RKO (cell line): ENCODE data around the gene RAC3.
A peak's percentile ranks its signal among the peaks of the same experiment; 100 is the strongest.

Experiments
- DNase-seq: peaks from one replicate; pipeline ENCODE4 v3.0.0-alpha.2; 2016; ENCODE audit warnings: low spot score

RAC3 gene

DNA sequence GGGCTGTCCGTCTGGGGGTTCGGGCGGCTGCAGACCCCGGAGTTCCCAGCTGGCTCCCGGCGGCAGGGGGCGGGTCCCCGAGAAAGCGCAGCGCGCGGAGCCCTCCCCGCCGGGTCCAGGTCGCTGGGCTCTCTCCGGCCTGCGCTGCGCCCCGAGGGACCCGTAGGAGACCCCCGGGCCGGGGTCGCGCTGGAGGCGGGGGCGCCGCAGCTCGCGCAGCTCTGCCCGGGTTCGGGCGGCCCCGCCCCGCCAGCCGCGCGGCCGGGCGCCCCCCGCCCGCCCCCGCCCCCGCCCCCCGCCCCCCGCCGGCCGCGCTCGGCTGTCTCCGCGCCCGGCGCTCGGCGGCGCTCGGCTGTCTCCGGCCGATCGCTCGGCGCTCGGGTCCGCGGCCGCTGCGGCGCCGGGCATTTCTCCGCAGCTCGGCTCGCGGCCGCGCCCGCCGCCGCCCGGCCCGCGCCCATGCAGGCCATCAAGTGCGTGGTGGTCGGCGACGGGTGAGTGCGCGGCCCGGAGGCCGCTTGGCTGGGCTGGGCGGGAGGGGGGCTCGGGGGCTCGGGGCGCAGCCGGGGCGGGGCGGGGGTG is at the start of gene RAC3:
TSS of gene RAC3 (plus strand) at position 376 of the 582 bp plus-strand sequence. CDS start at position 460, 84 bp downstream.
- DNase-seq = peak; percentile 68

DNA sequence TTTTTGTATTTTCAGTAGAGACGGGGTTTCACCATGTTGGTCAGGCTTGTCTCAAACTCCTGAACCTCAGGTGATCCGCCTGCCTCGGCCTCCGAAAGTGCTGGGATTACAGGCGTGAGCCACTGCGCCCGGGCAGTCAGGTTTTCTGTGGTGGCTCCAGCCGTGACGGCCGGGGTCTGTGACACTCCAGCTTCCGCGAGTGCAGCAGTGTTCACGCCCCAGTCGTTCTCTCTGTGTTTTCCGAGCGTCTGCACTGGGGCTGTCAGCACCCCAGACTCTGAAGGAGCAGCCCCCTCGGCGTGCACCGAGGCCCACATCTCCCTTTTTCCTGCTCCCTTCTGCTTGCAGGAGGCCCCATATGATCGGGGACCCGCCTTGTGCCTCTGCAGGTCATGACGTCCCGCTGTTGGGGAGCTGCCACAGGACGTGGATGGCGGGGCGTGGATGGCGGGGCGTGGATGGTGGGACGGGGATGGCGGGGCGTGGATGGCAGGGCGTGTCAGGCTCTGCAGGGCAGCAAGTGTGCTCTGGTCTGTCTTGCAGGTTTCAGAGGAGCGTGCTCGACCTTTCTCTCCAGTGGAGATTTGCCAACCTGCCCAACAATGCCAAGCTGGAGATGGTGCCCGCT is 48.4 kb upstream of the RAC3 start:
- no peak for DNase-seq

DNA sequence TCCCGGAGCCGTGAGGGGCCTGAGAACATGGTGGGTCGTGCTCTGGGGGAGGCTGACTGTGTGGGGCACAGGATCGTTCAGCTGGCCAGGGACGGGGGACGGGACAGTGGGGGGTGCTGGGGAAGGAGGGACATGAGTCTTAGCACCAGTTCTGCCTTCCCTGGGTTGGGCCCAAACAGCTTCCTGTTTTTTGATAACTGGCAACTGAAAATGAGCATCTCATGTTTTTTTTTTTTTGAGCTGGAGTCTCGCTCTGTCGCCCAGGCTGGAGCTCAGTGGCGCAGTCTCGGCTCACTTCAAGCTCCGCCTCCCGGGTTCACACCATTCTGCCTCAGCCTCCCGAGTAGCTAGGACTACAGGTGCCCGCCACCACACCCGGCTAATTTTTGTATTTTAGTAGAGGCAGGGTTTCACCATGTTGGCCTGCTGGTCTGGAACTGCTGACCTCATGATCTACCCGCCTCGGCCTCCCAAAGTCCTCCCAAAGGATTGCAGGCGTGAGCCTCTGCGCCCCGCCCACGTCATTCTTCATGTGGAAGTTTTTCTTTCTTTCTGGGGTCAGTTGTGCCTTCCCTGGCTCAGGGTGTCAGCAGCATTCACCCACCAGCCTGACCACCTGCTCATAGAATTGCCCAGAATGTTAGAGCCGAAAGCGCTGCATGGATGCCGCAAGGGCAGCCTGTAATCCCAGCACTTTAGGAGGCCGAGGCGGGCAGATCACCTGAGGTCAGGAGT is 47.7 kb upstream of the RAC3 start:
- DNase-seq = no peak

DNA sequence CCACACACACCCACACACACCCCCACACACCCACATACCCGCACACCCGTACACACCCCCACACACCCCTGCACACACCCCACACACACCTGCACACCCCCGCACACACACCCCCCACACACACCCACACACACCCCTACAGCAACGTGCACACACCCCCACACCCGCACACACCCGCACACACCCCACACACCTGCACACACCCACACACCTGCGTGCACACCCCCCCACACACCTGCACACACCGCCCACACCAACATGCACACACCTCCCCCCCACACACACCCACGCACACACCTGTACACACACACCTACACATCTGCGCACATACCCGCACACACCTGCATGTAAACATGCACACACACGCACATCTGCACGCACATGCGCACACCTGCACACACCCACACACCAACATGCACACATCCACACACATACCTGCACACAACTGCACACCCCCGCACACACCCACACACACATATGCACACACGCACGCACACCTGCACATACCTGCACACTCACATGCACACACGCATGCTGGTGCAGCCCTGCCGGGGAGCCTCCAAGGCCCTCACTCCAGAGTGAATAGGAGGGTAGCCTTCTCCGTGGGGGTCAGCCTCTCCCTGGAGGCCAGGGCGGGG is 46.6 kb upstream of the RAC3 start:
- DNase-seq = no peak

DNA sequence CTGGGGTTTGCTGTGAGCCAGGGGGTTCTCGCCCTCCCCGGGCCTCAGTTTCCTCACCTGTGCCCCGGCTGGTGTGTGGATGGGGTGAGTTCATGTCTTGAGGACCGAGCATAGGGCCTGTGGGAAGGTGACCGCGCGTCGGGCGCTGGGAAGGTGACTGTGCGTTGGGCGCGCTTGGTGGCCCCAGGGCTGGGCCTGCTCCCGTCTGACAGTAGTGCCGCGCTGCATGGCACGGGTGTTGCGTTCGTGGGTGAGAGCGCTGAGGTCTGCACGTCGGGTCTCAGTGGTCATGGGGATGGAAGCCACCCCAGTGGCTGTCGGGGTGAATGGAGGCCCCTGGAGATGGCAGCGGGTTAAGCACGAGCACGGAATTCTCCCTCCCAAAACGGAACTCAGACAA is 44.9 kb upstream of the RAC3 start:
- no peak for DNase-seq

DNA sequence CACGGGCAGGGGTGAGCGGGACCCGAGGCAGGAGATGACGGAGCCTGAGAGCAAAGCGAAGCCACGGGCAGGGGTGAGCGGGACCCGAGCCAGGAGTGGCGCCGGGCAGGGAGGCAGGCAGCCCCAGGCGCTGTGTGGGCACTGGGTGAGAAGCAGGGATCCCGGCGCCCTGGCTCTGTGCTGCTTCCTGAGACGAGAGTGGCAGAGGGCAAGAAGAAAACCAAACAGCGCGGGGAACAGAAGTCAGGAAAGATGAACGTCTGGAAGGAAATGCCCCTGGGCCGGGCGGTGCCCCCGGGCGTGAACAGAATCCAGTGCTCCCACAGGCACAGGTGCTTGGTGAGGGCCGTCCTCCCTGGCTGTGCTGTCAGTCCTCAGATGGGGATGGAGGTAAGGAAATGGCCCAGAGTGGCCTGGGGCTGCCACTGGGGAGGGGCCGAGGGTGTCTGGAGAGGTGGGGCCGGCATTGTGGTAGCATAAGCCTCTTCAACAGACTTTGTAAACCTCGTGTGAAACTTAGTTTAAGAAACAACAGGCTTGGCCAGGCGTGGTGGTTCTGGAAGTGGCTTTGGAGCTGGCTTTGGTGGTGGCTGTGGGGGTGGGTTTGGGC is 44.2 kb upstream of the RAC3 start:
- no peak for DNase-seq

DNA sequence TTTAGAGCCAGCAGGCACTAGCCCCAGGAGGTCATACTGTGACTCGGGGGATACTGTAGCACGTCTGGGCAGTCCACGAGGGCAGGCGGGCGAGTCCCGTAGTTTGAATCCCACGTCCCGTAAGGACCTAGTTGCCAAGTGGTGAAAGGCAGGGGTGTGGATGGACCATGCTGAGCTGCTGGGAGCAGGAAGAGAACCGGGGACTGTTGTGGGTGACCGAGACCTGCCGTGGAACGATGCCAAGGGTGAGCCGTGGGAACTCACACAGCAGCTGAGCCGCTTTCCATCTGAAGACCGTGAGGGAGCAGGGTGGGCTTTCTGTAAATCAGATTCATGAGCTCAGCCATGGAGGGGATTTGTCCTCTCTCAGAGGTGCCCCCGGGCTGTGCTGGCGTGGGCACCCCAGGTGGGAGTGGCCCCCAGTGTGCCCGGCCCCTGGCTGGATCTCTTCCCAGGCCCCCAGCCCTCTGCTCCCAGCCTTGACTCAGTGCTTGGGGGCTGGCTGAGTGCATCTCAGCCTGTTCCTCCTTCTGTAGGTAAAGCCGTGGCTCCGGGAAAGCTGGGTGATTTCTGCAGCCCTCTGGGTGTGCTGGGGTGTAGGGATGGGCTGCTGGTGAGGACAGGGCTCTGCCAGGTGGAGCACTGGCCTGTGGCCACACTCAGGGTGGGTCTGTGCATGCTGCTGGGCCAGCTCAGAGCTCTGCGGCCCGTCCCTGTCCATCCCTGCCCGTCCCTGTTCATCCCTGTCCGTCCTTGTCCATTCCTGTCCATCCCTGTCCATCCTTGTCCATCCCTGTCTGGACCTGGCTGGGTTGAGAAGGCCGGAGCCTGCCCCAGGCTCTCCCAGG is 40.4 kb upstream of the RAC3 start:
- DNase-seq = no peak

DNA sequence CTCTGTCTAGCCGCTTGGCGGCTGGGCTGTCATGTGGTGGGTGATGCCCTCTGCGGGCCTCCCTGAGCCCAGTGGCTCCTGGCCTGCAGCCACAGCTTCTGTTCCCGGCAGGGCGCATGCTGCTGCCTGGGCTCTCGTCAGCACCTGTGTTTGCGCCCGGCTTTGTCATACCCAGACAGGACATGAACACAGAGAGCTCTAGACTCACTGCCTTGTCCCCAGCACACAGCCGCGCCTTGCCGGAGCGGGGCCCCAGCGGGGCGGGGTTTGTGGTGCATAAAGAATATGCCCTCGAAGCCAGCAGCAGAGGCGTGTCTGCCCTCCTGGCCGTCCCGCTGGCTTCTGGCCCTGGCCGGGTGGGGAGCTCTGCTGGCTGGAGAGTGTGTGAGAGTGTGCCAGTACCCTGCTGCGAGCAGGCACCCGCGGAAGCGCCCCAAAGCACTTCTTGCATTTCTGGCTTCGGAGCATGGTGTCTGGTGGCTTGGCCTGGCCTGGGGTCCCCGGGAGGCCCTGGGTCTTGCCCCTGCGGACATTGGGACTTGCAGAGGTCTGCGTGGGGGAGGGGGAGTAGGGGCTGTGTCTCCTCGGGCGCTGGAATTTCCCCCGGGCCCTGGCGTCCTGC is 39.7 kb upstream of the RAC3 start:
- no peak for DNase-seq

DNA sequence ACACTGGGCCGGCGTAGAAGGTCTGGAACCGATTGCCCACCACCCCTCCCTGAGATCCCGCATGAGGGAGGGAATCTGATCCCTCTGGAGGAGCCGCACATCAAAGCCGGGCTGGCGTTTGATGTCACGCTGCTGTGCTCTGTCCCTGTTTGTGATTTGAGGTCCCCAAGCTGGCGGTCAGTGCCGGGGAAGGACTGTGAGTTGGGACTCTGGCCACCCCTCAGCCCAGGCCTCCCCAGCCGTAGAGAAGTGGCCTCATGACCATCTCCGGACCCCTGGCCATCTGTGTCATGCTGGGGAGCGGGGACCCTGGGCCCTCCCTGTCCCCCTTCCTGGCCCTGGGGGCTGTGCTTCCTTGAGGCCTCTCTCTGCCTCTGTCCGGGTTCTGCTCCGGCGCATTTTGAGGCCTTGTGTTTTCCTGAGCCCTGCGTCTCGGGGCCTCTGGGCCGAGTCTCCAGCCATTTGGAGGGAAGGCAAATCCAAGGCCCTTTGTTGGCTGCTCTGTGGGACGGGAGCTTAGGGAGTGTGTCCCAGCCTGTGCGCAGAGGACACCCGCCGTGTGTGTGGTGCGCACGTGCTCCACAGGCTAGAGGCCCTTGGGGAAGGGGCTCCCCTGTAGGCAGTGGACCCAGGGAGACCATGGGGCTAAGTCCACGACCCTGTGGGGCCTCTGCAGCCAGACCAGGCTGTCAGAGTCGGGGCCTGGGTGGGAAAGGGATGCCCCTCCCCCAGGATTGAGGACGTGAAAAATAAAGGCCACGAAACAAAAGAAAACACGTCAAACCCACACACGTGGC is 39.0 kb upstream of the RAC3 start:
- DNase-seq = no peak

DNA sequence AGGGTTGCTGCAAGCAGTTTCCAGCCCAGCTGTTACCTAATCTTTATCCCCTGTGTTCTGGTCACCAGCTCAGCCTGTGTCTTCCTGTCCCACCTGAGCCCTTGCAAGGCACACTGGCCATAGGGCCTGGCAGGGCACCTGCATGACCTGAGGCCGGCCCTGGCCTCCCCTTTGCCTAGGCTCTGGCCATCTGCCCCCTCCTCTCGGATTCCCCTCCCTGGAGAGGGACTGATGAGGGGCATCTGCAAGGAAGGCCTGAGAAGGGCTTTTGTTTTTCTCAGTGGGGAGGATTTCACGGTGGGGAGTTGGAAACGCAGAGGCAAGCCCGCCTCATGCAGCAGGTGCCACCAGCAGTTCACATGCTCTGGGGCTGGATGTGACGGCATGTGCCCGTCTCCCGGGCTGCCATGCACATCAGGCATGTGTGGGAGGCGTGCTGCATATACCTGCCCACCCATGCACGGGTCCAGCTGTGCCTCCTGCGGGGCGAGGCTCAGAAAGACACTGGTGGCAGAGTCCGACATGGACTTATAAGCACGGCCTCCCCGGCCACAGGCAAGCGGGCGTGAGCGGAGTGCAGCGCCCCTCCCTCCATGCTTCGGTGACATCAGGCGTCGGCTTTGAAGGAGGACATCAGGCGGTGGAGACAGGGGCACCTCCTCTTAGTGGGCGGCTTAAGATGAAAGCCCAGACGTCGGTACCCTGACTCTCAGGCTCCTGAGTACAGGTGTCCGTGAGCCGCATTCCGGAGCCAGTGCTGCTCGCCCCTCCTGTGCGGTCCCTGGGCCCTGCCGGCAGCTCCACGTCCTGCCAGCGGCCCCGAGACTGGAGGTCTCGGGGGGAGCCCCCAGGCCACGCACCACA is 37.5 kb upstream of the RAC3 start:
- DNase-seq = no peak

DNA sequence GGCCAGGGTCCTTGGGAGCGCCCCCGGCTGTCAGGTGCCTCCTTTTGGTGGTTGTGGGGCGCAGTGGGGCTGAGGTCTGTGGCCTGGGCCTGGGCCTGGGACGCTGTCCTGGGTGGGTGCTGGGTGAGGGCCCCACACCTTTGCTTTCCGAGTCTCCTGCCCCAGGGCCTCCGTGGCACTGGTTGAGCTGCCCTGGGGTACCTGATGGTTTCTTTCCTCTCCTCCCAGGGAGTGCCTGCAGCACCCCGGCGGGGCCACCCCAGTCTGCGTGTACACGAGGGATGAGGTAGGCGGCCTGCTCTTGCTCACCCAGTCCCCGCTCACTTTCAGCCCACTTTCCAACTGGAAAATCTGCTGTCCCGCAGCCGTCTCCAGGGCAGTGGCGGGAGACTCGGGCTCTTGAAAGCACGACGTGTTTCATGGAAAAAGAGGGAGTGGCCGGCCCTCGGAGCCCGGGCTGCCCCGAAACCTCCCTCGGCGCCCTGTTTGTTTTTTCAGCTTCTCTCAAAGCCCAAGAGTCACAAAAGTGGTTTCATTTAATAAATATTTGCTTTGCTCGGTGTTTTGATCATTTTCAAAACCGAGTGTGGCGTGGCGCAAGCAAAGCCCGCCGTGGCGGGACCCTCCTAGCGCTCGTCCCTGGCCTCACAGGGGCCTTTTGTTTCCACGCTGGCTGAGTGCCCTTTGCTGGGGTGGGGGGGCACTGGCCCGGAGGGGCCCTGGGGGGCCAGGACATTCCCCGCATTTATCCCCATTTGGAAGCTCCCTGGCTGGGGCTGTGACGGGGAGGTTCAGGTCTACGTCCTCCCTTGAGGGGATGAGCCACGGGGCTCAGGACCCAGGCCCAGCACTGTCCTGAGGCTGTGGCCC is 36.6 kb upstream of the RAC3 start:
- no peak for DNase-seq

DNA sequence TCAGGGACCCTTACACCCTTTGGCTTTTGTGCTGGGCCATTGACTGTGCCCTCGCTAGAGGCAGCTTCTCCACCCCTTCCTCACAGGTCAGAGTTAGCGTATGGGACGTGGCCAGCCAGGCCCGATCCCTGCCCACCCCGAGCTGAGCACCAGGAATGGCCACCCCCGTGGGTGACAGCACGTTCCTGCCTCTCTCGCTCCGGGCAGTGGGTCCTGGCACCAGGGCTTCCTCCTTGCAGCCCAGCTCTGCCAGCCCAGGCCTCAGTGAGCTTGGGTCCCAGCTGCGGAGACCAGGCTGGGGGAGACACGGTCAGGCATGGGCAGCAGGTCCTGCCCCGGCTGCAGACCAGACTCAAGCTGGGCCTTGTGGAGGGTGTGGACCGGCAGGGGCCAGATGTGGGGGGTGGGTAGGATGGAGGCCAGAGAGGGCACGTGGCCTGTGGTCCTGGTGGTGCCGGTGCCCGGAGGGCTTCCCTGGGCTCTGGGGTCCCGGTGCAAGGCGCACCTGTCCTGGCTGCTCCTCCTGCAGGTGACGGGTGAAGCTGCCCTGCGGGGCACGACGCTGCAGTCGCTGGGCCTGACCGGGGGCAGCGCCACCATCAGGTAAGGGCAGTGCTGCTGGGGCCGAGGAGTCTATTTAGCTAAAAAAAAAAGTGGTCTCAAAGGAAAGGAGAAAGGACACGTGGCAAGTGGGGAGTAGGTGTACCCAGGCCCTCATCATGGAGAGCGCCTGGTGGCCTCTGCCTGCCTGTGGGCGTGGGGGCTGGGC is 35.8 kb upstream of the RAC3 start:
- DNase-seq = no peak

DNA sequence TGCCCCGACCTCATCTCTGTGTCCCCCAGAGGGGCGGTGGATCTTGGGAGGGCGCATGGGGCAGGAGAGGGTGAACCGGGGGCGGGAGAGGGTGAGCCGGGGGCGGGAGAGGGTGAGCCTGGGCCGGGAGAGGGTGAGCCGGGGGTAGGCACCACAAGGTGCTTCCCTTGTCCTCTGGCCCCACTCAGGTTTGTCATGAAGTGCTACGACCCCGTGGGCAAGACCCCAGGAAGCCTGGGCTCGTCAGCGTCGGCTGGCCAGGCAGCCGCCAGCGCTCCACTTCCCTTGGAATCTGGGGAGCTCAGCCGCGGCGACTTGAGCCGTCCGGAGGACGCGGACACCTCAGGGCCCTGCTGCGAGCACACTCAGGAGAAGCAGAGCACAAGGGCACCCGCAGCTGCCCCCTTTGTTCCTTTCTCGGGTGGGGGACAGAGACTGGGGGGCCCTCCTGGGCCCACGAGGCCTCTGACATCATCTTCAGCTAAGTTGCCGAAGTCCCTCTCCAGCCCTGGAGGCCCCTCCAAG is 35.2 kb upstream of the RAC3 start:
- DNase-seq = no peak

DNA sequence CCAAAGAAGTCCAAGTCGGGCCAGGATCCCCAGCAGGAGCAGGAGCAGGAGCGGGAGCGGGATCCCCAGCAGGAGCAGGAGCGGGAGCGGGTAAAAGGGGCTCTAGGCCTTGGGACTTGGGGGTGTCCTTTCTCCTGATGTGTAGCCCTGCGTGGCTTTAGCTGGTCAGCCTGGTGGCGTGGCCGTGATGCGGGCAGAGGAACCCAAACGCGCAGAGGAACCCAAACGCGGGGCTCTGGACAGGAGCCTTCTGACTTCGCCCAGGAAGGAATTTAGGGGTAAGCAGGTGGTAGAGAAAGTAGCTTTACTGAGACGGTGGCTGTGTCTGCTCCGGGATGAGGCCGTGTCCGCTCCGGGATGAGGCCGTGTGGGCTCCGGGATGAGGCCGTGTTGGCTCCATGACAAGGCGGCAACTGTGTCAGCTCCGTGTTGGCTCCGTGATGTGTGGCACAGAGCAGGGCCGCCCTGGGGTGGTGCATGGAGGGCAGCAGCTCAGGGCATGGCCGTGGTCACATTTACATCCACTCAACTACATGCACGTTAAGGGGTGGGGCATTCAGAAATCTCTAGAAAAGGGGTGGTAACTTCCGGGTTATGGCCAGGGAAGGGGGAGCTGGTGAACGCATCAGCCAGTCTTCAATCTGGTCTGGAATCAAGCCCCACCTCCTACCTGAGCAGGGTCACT is 34.6 kb upstream of the RAC3 start:
- no peak for DNase-seq

DNA sequence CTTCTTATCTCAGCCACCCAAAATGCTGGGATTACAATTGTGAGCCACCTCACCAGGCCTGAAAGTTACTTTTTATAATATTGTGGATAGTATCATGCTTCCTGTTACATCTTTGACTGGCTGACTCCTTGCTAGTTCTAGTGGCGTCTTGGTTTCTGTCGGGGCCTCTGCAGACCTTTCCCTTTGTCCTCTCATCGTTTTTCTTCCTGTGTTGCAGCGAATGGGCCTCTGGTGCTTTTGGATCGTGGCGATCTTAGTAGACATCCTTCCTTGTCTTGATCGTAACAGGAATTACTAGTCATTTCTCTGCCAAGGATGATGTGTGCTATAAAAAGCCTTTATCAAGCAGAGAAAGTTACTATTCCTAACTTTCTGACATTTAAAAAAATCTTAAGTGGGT is 33.3 kb upstream of the RAC3 start:
- no peak for DNase-seq

DNA sequence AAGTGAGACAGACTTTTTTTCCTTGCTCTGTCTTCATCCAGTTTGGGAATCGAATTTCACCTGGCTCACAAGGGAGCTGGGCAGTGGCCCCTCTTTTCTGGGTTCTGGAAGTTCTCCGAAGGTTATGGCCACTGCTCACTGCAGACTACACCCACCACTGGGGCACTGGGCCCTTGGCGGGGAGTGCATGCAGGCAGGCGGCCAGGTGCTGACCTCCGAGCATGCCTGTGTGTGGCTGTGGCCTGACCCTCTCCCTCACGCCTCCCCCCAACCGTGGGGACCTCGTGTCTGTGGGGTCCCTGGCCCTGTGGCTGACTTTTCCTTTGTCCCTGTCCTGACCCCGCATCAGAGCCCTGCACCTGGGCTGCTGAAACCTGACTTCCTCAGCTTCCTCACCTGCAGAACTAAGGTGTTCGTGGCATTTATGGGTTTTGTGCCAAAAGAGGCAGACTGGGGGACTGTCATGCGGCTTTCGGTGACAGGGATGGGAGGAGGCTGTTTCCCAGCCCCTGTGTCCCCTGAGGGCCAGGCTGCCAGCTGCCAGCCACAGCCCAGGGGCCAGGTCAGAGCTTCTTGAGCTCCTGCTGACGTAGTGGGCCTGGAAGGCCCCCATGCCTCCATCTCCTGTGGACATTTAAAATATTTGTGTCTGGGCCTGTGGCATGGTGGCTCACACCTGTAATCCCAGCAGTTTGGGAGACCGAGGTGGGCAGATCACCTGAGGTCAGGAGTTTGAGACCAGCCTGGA is 32.6 kb upstream of the RAC3 start:
- DNase-seq = no peak
